Mononuclear cell (primary cell): ENCODE results near the gene YES1. TPM values are rescaled to one million over a fixed set of nuclear protein-coding genes. Genes with fewer than 3 reads are reported as not detected.
"Not testable (repeated sequence)": the region's sequence is repeated elsewhere in the genome, so short reads cannot be mapped to it uniquely, and the experiment has no call there.

Source experiments
- H3K27me3 ChIP-seq: 2 replicates; pipeline ENCODE4 v1.6.0; 2011; ENCODE audit warnings: low read length, control low read depth; ENCODE audit not compliant: insufficient read depth
- H3K4me1 ChIP-seq: 2 replicates; pipeline ENCODE4 v1.5.1; 2011; ENCODE audit warnings: mild to moderate bottlenecking, low read length, control low read depth; ENCODE audit not compliant: insufficient read depth
- H3K4me3 ChIP-seq: 2 replicates; pipeline ENCODE4 v1.5.1; 2011; ENCODE audit warnings: mild to moderate bottlenecking, low read length, moderate library complexity
- H3K9me3 ChIP-seq: 2 replicates; pipeline ENCODE4 v1.5.1; 2011; ENCODE audit warnings: low read depth, mild to moderate bottlenecking, control low read depth, low read length
- total RNA-seq: library from RNA; depleted of rRNA; stranded (reverse); fragments of >200 nt; gene quantifications from one replicate; pipeline ENCODE4 v1.2.3, GENCODE V29; 2012

Gene YES1
- total RNA-seq, 1 donor: 53.4 TPM

GRCh38 chr18:777021-777420, 35.0 kb downstream of the YES1 start:
- no peaks in the 10 kb centered on the region for H3K4me1 ChIP-seq
- peaks cover 21% of the 10 kb centered on the region for H3K27me3 ChIP-seq
- H3K9me3 ChIP-seq: no peaks in the 10 kb centered on the region
- no peak overlapping the region for H3K4me3 ChIP-seq

- not testable (repeated sequence) for H3K4me1 ChIP-seq, H3K9me3 ChIP-seq, H3K4me3 ChIP-seq
- H3K27me3 ChIP-seq: peaks cover 13% of the 10 kb centered on the region
Measured at GRCh38 chr18:776044-776443, 36.0 kb downstream of the YES1 start.

- Histone ChIP-seq H3K9me3 (no peaks in the 10 kb centered on the region), H3K4me1 (no peaks in the 10 kb centered on the region), H3K4me3 (no peak overlapping the region), H3K27me3 (peaks cover 13% of the 10 kb centered on the region)
Measured at GRCh38 chr18:774811-775210, 37.2 kb downstream of the YES1 start.

- H3K9me3 ChIP-seq: no peaks in the 10 kb centered on the region
- peaks cover 13% of the 10 kb centered on the region for H3K27me3 ChIP-seq
- no peak overlapping the region for H3K4me3 ChIP-seq
- H3K4me1 ChIP-seq: no peaks in the 10 kb centered on the region
Measured at GRCh38 chr18:773980-774624, 37.9 kb downstream of the YES1 start.

- Histone ChIP-seq H3K4me3 (no peak overlapping the region), H3K9me3 (no peaks in the 10 kb centered on the region), H3K4me1 (no peaks in the 10 kb centered on the region), H3K27me3 (peaks cover 7% of the 10 kb centered on the region)
Measured at GRCh38 chr18:770583-770961, 41.5 kb downstream of the YES1 start.

GRCh38 chr18:767961-768360, 44.1 kb downstream of the YES1 start:
- Histone ChIP-seq H3K9me3 (no peaks in the 10 kb centered on the region), H3K27me3 (no peaks in the 10 kb centered on the region), H3K4me1 (no peaks in the 10 kb centered on the region), H3K4me3 (no peak overlapping the region)

GRCh38 chr18:767084-767882, 44.8 kb downstream of the YES1 start:
- Histone ChIP-seq H3K9me3 (no peaks in the 10 kb centered on the region), H3K4me1 (no peaks in the 10 kb centered on the region), H3K27me3 (no peaks in the 10 kb centered on the region), H3K4me3 (no peak overlapping the region)

GRCh38 chr18:766550-766860, 45.5 kb downstream of the YES1 start:
- Histone ChIP-seq H3K4me1 (no peaks in the 10 kb centered on the region), H3K9me3 (no peaks in the 10 kb centered on the region), H3K27me3 (no peaks in the 10 kb centered on the region), H3K4me3 (no peak overlapping the region)

- Histone ChIP-seq H3K9me3 (no peaks in the 10 kb centered on the region), H3K27me3 (no peaks in the 10 kb centered on the region), H3K4me1 (no peaks in the 10 kb centered on the region), H3K4me3 (no peak overlapping the region)
Measured at GRCh38 chr18:765764-766549, 46.1 kb downstream of the YES1 start.

- H3K4me3 ChIP-seq, H3K9me3 ChIP-seq, H3K4me1 ChIP-seq, H3K27me3 ChIP-seq: not testable (repeated sequence)
Measured at GRCh38 chr18:759864-760263, 52.2 kb downstream of the YES1 start.

GRCh38 chr18:755506-755905, 56.5 kb downstream of the YES1 start:
- no peaks in the 10 kb centered on the region for H3K27me3 ChIP-seq

GRCh38 chr18:754656-755055, 57.4 kb downstream of the YES1 start:
- no peaks in the 10 kb centered on the region for H3K27me3 ChIP-seq
- H3K4me1 ChIP-seq: no peaks in the 10 kb centered on the region
- H3K4me3 ChIP-seq: no peak overlapping the region
- no peaks in the 10 kb centered on the region for H3K9me3 ChIP-seq

More at GRCh38 chr18:755506-755905, 56.5 kb downstream of the YES1 start:
- Histone ChIP-seq H3K9me3 (no peaks in the 10 kb centered on the region), H3K4me1 (no peaks in the 10 kb centered on the region), H3K4me3 (no peak overlapping the region)

- Histone ChIP-seq H3K9me3 (no peaks in the 10 kb centered on the region), H3K4me3 (no peak overlapping the region), H3K4me1 (no peaks in the 10 kb centered on the region), H3K27me3 (no peaks in the 10 kb centered on the region)
Measured at GRCh38 chr18:750456-750855, 61.6 kb downstream of the YES1 start.

- Histone ChIP-seq H3K9me3 (no peaks in the 10 kb centered on the region), H3K4me3 (no peak overlapping the region), H3K4me1 (no peaks in the 10 kb centered on the region), H3K27me3 (no peaks in the 10 kb centered on the region)
Measured at GRCh38 chr18:744832-745597, 67.0 kb downstream of the YES1 start.
